Activated T-cell treated with anti-CD3 and anti-CD28 coated beads, Interleukin-2, amount 50 U/mL, for 24 hours (primary cell): ENCODE measurements around the gene TECTA.
"Not testable (repeated sequence)": the region's sequence is repeated elsewhere in the genome, so short reads cannot be mapped to it uniquely, and the experiment has no call there.

Experiments
- DNase-seq: peaks from one replicate; pipeline ENCODE4 v3.0.0-alpha.2; 2020
- H3K27ac Mint-ChIP-seq: 2 replicates; pipeline ENCODE4 v1.8.0; 2020; ENCODE audit warnings: mild to moderate bottlenecking, mixed read lengths
- H3K27me3 Mint-ChIP-seq: 2 replicates; pipeline ENCODE4 v1.8.0; 2020; ENCODE audit warnings: mixed read lengths
- H3K36me3 Mint-ChIP-seq: 2 replicates; pipeline ENCODE4 v1.8.0; 2020; ENCODE audit warnings: low read depth, mixed read lengths
- H3K4me1 Mint-ChIP-seq: 2 replicates; pipeline ENCODE4 v1.8.0; 2020; ENCODE audit warnings: low read depth, mixed read lengths
- H3K4me3 Mint-ChIP-seq: 2 replicates; pipeline ENCODE4 v1.8.0; 2020; ENCODE audit warnings: mild to moderate bottlenecking, moderate library complexity, mixed read lengths
- H3K9me3 Mint-ChIP-seq: 2 replicates; pipeline ENCODE4 v1.8.0; 2020; ENCODE audit warnings: mixed read lengths

The TECTA gene

GRCh38 chr11:121159741-121160140 lies 58.7 kb downstream of the TECTA start:
- no peak overlapping the region for H3K4me3 Mint-ChIP-seq
- no peak for DNase-seq
- no peaks in the 10 kb centered on the region for H3K9me3 Mint-ChIP-seq
- H3K4me1 Mint-ChIP-seq = peaks cover 7% of the 10 kb centered on the region
- no peak overlapping the region for H3K27ac Mint-ChIP-seq
- H3K27me3 Mint-ChIP-seq = peaks cover 5% of the 10 kb centered on the region
- H3K36me3 Mint-ChIP-seq = no peaks in the 10 kb centered on the region

- Mint-ChIP-seq H3K4me1 (peaks cover 7% of the 10 kb centered on the region), H3K36me3 (no peaks in the 10 kb centered on the region)
These were observed 60.4 kb downstream of the TECTA start for GRCh38 chr11:121161349-121161917.

GRCh38 chr11:121163658-121164308 lies 62.7 kb downstream of the TECTA start:
- no peak overlapping the region for H3K27ac Mint-ChIP-seq
- peaks cover 5% of the 10 kb centered on the region for H3K27me3 Mint-ChIP-seq
- no peak overlapping the region for H3K4me3 Mint-ChIP-seq
- no peaks in the 10 kb centered on the region for H3K36me3 Mint-ChIP-seq
- DNase-seq = no peak
- peaks cover 7% of the 10 kb centered on the region for H3K4me1 Mint-ChIP-seq
- no peaks in the 10 kb centered on the region for H3K9me3 Mint-ChIP-seq

More at GRCh38 chr11:121161349-121161917, 60.4 kb downstream of the TECTA start:
- peaks cover 9% of the 10 kb centered on the region for H3K27me3 Mint-ChIP-seq
- no peak overlapping the region for H3K27ac Mint-ChIP-seq
- no peak overlapping the region for H3K4me3 Mint-ChIP-seq
- no peak for DNase-seq
- no peaks in the 10 kb centered on the region for H3K9me3 Mint-ChIP-seq

GRCh38 chr11:121177629-121178028 lies 76.6 kb downstream of the TECTA start:
- not testable (repeated sequence) for H3K27ac Mint-ChIP-seq, H3K27me3 Mint-ChIP-seq, DNase-seq, H3K4me3 Mint-ChIP-seq, H3K36me3 Mint-ChIP-seq, H3K4me1 Mint-ChIP-seq
- peaks cover 23% of the 10 kb centered on the region for H3K9me3 Mint-ChIP-seq

- H3K27me3 Mint-ChIP-seq = peaks cover 24% of the 10 kb centered on the region
- H3K27ac Mint-ChIP-seq = no peak overlapping the region
- DNase-seq = no peak
- H3K4me3 Mint-ChIP-seq = no peak overlapping the region
- peaks cover 3% of the 10 kb centered on the region for H3K36me3 Mint-ChIP-seq
- no peaks in the 10 kb centered on the region for H3K4me1 Mint-ChIP-seq
- peaks cover 23% of the 10 kb centered on the region for H3K9me3 Mint-ChIP-seq
These were observed 78.3 kb downstream of the TECTA start for GRCh38 chr11:121179306-121179705.

- no peaks in the 10 kb centered on the region for H3K4me1 Mint-ChIP-seq
- no peak overlapping the region for H3K4me3 Mint-ChIP-seq
- peaks cover 33% of the 10 kb centered on the region for H3K27me3 Mint-ChIP-seq
- H3K36me3 Mint-ChIP-seq = peaks cover 3% of the 10 kb centered on the region
- H3K27ac Mint-ChIP-seq = no peak overlapping the region
- DNase-seq = no peak
- H3K9me3 Mint-ChIP-seq = peaks cover 23% of the 10 kb centered on the region
These were observed 79.1 kb downstream of the TECTA start for GRCh38 chr11:121180183-121180582.

GRCh38 chr11:121188776-121189175 lies 87.7 kb downstream of the TECTA start:
- Mint-ChIP-seq H3K9me3 (no peaks in the 10 kb centered on the region), H3K36me3 (no peaks in the 10 kb centered on the region), H3K27me3 (peaks cover 48% of the 10 kb centered on the region), H3K4me3 (no peak overlapping the region), H3K27ac (no peak overlapping the region), H3K4me1 (no peaks in the 10 kb centered on the region)
- DNase-seq = no peak

GRCh38 chr11:121191818-121192217 lies 90.8 kb downstream of the TECTA start:
- Mint-ChIP-seq H3K36me3 (no peaks in the 10 kb centered on the region), H3K27ac (no peak overlapping the region), H3K4me1 (peaks cover 5% of the 10 kb centered on the region), H3K4me3 (no peak overlapping the region), H3K27me3 (peaks cover 51% of the 10 kb centered on the region), H3K9me3 (no peaks in the 10 kb centered on the region)
- no peak for DNase-seq

- Mint-ChIP-seq H3K27ac (no peak overlapping the region), H3K27me3 (peaks cover 29% of the 10 kb centered on the region), H3K4me3 (no peak overlapping the region), H3K9me3 (no peaks in the 10 kb centered on the region), H3K4me1 (peaks cover 5% of the 10 kb centered on the region), H3K36me3 (no peaks in the 10 kb centered on the region)
- no peak for DNase-seq
These were observed 93.9 kb downstream of the TECTA start for GRCh38 chr11:121194731-121195596.

- Mint-ChIP-seq H3K4me1 (peaks cover 5% of the 10 kb centered on the region), H3K27ac (no peak overlapping the region), H3K9me3 (no peaks in the 10 kb centered on the region), H3K27me3 (peaks cover 29% of the 10 kb centered on the region), H3K36me3 (no peaks in the 10 kb centered on the region), H3K4me3 (no peak overlapping the region)
- DNase-seq = no peak
These were observed 97.4 kb downstream of the TECTA start for GRCh38 chr11:121198491-121198890.

GRCh38 chr11:121199516-121199915 lies 98.5 kb downstream of the TECTA start:
- peaks cover 29% of the 10 kb centered on the region for H3K27me3 Mint-ChIP-seq
- H3K4me1 Mint-ChIP-seq = peaks cover 5% of the 10 kb centered on the region
- H3K36me3 Mint-ChIP-seq = no peaks in the 10 kb centered on the region
- H3K4me3 Mint-ChIP-seq = no peak overlapping the region
- no peak for DNase-seq
- H3K27ac Mint-ChIP-seq = no peak overlapping the region
- H3K9me3 Mint-ChIP-seq = no peaks in the 10 kb centered on the region

GRCh38 chr11:121206810-121207209 lies 105.8 kb downstream of the TECTA start:
- Mint-ChIP-seq H3K4me3 (no peak overlapping the region), H3K9me3 (no peaks in the 10 kb centered on the region), H3K4me1 (no peaks in the 10 kb centered on the region), H3K27ac (no peak overlapping the region), H3K27me3 (peaks cover 26% of the 10 kb centered on the region), H3K36me3 (no peaks in the 10 kb centered on the region)
- no peak for DNase-seq

GRCh38 chr11:121207485-121208115 lies 106.6 kb downstream of the TECTA start:
- Mint-ChIP-seq H3K9me3 (no peaks in the 10 kb centered on the region), H3K4me1 (no peaks in the 10 kb centered on the region), H3K36me3 (no peaks in the 10 kb centered on the region), H3K27ac (no peak overlapping the region), H3K4me3 (no peak overlapping the region), H3K27me3 (peaks cover 34% of the 10 kb centered on the region)
- no peak for DNase-seq

- H3K36me3 Mint-ChIP-seq = no peaks in the 10 kb centered on the region
- H3K27me3 Mint-ChIP-seq = peaks cover 56% of the 10 kb centered on the region
- H3K9me3 Mint-ChIP-seq = no peaks in the 10 kb centered on the region
- H3K4me1 Mint-ChIP-seq = no peaks in the 10 kb centered on the region
- no peak overlapping the region for H3K27ac Mint-ChIP-seq
- DNase-seq = no peak
- no peak overlapping the region for H3K4me3 Mint-ChIP-seq
These were observed 109.5 kb downstream of the TECTA start for GRCh38 chr11:121210445-121211080.
